Gastrocnemius medialis (tissue), 4 donors: ENCODE measurements around the gene H19. TPM values are rescaled to one million over a fixed set of nuclear protein-coding genes. Genes with fewer than 3 reads are reported as not detected.

Experiments
- ATAC-seq, 2 donors: fragments of 150-250 bp; one replicate each; pipeline ENCODE4 v1.9.1; 2016
- DNase-seq, 2 donors: peaks; one replicate each; pipeline ENCODE4 v3.0.0-alpha.2; 2019
- H3K27ac ChIP-seq, 4 donors: fragments of 200-600 bp; sonication (generic); 1 replicate in 1 of 4; 2 replicates in 3 of 4; pipeline ENCODE4 v1.5.1; 2016 to 2018; ENCODE audit warnings: mild to moderate bottlenecking in 2 of 4, moderate library complexity in 1 of 4
- H3K27me3 ChIP-seq, 3 donors: fragments of 200-600 bp; sonication (generic) in 2 of 3; 1 replicate in 1 of 3; 2 replicates in 2 of 3; pipeline versions ENCODE4 v1.5.1 to v1.6.0; 2016 to 2019; ENCODE audit warnings: mild to moderate bottlenecking in 1 of 3, moderate library complexity in 1 of 3
- H3K36me3 ChIP-seq, 2 donors: fragments of 200-600 bp; sonication (generic) in 1 of 2; one replicate each; pipeline ENCODE4 v1.5.1; 2017 to 2018
- H3K4me1 ChIP-seq, 2 donors: fragments of 200-600 bp; sonication (generic) in 1 of 2; one replicate each; pipeline ENCODE4 v1.5.1; 2016 to 2017; ENCODE audit warnings: mild to moderate bottlenecking in 2 of 2
- H3K4me3 ChIP-seq, 4 donors: fragments of 200-600 bp; sonication (generic) in 3 of 4; 1 replicate in 1 of 4; 2 replicates in 3 of 4; pipeline ENCODE4 v1.5.1; 2016 to 2019; ENCODE audit warnings: mild to moderate bottlenecking in 2 of 4
- H3K9me3 ChIP-seq, 3 donors: fragments of 200-600 bp; sonication (generic) in 2 of 3; 1 replicate in 1 of 3; 2 replicates in 2 of 3; pipeline ENCODE4 v1.5.1; 2016 to 2019
- CTCF ChIP-seq, 5 experiments: fragments of 450-650 bp in 3 of 5; fragments of 200-600 bp in 2 of 5; sonication (generic) in 2 of 5; IDR thresholded peaks in 4 of 5; conservative IDR thresholded peaks in 1 of 5; 1 replicate in 4 of 5; 2 replicates in 1 of 5; pipeline ENCODE4 v1.5.1; 2016 to 2019; ENCODE audit warnings: antibody characterized with exemption in 5 of 5, mild to moderate bottlenecking in 3 of 5, moderate library complexity in 3 of 5
- POLR2A ChIP-seq, 2 donors: fragments of 450-650 bp; IDR thresholded peaks; one replicate each; pipeline ENCODE4 v1.6.1; 2017; ENCODE audit warnings: antibody characterized with exemption in 2 of 2, mild to moderate bottlenecking in 2 of 2, moderate library complexity in 2 of 2
- in situ Hi-C, 4 donors: fragments of 200-750 bp; cut with MboI; loops; one replicate each; pipeline versions ENCODE4 v1.15.0 to v1.8.0; 2017; ENCODE audit warnings: low sequenced_read_pairs in 4 of 4
- intact Hi-C: fragments of 100-400 bp; cut with DNase I; formaldehyde crosslinking; loops from one replicate; pipeline ENCODE4 v1.15.1; 2023; ENCODE audit warnings: low total_unique reads
- total RNA-seq, 4 donors: library from RNA; depleted of rRNA; stranded (reverse); fragments of >200 nt; gene quantifications; one replicate each; pipeline versions ENCODE4 v1.1.0 to v1.2.3, GENCODE V29; 2016

H19 gene
- total RNA-seq, 4 donors from 2014 or later: 1,088 to 2,877 (median 2,059) TPM

GRCh38 chr11:1982873-1983600, 14.6 kb downstream of the H19 start:
- H3K9me3 ChIP-seq: no peaks in the 10 kb centered on the region
- in situ Hi-C loops: no loop called here
- no peak for DNase-seq
- no peak overlapping the region for H3K4me3 ChIP-seq
- H3K4me1 ChIP-seq: no peaks in the 10 kb centered on the region
- H3K27me3 ChIP-seq: no peaks in the 10 kb centered on the region
- TF ChIP-seq POLR2A (IDR thresholded peaks at IDR 0.05): no peak
- TF ChIP-seq CTCF (IDR thresholded peaks at IDR 0.05 in 4 of 5, conservative IDR thresholded peaks at IDR 0.05 in 1 of 5): no peak
- H3K27ac ChIP-seq: peak overlapping the region in 1 of 4 donors; percentile 43
- intact Hi-C loops: no loop called here
- no peak for ATAC-seq
- H3K36me3 ChIP-seq: no peaks in the 10 kb centered on the region

- H3K4me1 ChIP-seq: no peaks in the 10 kb centered on the region
- no peak for DNase-seq
- H3K4me3 ChIP-seq: no peak overlapping the region
- no peaks in the 10 kb centered on the region for H3K36me3 ChIP-seq
- no peaks in the 10 kb centered on the region for H3K27me3 ChIP-seq
- no peak for ATAC-seq
- H3K27ac ChIP-seq: no peak overlapping the region
- TF ChIP-seq CTCF (IDR thresholded peaks at IDR 0.05 in 4 of 5, conservative IDR thresholded peaks at IDR 0.05 in 1 of 5) (no peak), POLR2A (IDR thresholded peaks at IDR 0.05) (no peak)
- in situ Hi-C loops (no loop called here), intact Hi-C loops (no loop called here)
- no peaks in the 10 kb centered on the region for H3K9me3 ChIP-seq
Measured at GRCh38 chr11:1979607-1980006, 18.0 kb downstream of the H19 start.

GRCh38 chr11:1978720-1979473, 18.7 kb downstream of the H19 start:
- H3K36me3 ChIP-seq: no peaks in the 10 kb centered on the region
- no peaks in the 10 kb centered on the region for H3K9me3 ChIP-seq
- ATAC-seq: peak; percentile 28 to 31
- in situ Hi-C loops (no loop called here), intact Hi-C loops (no loop called here)
- H3K4me1 ChIP-seq: no peaks in the 10 kb centered on the region
- no peak overlapping the region for H3K4me3 ChIP-seq
- no peak overlapping the region for H3K27ac ChIP-seq
- TF ChIP-seq POLR2A (IDR thresholded peaks at IDR 0.05) (no peak), CTCF (IDR thresholded peaks at IDR 0.05 in 4 of 5, conservative IDR thresholded peaks at IDR 0.05 in 1 of 5) (no peak)
- DNase-seq: peak in 1 of 2 donors; percentile 26
- H3K27me3 ChIP-seq: no peaks in the 10 kb centered on the region

GRCh38 chr11:1975185-1975584, 22.5 kb downstream of the H19 start:
- peak; percentile 26 to 39 for ATAC-seq
- H3K4me3 ChIP-seq: no peak overlapping the region
- in situ Hi-C loops: no loop called here

More at GRCh38 chr11:1975185-1975584, 22.5 kb downstream of the H19 start:
- no peaks in the 10 kb centered on the region for H3K9me3 ChIP-seq
- intact Hi-C loops: no loop called here
- no peak for DNase-seq
- no peaks in the 10 kb centered on the region for H3K27me3 ChIP-seq
- H3K36me3 ChIP-seq: no peaks in the 10 kb centered on the region
- no peak overlapping the region for H3K27ac ChIP-seq
- no peaks in the 10 kb centered on the region for H3K4me1 ChIP-seq
- TF ChIP-seq POLR2A (IDR thresholded peaks at IDR 0.05): no peak
- no peak for TF ChIP-seq CTCF (IDR thresholded peaks at IDR 0.05 in 4 of 5, conservative IDR thresholded peaks at IDR 0.05 in 1 of 5)
